NCI-H748 (cell line): ENCODE measurements around the gene SLC25A30.
"Not testable (repeated sequence)": the region's sequence is repeated elsewhere in the genome, so short reads cannot be mapped to it uniquely, and the experiment has no call there.

Experiments
- DNase-seq: peaks from one replicate; lab custom pipeline; 2025; ENCODE audit not compliant: unreplicated experiment; lab: John Stamatoyannopoulos, UW

The SLC25A30 gene

GRCh38 chr13:45392811-45393210 lies 25.4 kb downstream of the SLC25A30 start:
- no peak for DNase-seq

DNA sequence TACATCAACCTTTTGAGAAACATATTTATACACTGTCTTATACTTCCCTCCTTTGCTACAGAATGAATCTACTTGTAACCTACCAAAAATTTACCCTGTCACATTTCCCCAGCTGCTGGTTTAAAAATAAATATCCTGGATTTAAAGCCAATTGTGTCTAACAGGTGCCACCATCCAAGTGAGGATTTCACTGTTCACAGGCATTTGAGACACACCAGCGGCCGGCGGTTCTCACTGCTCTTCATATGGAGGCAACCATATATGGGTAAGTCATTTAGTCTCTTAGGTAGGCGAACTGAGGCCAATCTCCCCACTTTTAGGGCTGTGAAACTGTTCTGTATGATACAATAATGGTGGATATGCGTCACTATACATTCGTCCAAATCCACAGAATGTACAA lies 26.2 kb downstream of the SLC25A30 start:
- DNase-seq, result no peak

DNA sequence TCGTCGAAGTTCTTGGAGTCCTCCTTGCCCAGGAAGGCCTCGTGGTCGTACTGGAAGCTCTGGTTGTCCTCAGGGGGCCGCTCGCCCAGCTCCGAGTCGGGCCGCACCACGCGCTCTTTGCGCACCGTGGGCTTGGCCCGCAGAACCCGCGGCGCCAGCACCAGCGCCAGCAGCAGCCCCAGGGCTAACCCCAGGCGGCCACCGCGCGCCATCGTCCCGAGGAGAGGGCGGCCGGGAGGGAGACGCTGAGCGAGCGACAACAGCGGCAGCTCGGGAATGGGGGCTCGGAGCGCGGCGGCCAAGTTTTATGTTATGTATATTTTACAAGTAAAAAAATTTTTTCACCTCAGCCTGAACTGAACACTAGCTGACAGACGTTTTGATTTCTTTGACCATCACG lies 27.0 kb downstream of the SLC25A30 start:
- DNase-seq, result not testable (repeated sequence)

GRCh38 chr13:45390348-45390747 lies 27.8 kb downstream of the SLC25A30 start:
- DNase-seq, result not testable (repeated sequence)

GRCh38 chr13:45388664-45389063 lies 29.5 kb downstream of the SLC25A30 start:
- DNase-seq, result no peak

GRCh38 chr13:45386892-45387575 lies 31.1 kb downstream of the SLC25A30 start:
- DNase-seq, result not testable (repeated sequence)

DNA sequence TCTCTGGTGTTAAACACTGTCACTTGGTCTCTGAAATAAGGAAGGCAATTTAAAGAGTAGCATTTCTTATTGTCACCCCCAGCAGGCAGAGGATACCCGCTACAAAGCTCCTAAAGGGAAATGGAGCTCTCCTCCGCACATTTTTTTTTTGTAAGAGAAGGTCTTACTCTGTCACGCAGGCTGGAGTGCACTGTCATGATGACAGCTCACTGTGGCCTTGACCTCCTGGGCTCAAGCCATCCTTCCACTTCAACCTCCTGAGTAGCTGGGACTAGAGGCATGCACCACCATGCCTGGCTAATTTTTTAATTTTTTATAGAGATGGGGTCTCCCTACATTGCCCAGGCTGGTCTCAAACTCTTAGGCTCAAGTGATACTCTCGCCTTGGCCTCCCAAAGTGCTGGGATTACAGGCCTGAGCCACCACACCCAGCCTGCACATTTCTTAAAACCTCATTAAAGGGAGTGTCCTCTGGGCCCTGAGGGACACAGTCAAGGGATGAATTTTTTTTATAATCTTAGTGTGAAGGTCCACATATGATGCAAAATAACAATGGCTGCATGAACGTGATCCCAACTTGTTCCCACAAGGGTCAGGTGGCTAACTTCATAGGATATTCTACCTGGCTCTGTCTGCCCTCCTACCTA lies 32.1 kb downstream of the SLC25A30 start:
- no peak for DNase-seq

GRCh38 chr13:45385320-45385719 lies 32.9 kb downstream of the SLC25A30 start:
- DNase-seq, result no peak

DNA sequence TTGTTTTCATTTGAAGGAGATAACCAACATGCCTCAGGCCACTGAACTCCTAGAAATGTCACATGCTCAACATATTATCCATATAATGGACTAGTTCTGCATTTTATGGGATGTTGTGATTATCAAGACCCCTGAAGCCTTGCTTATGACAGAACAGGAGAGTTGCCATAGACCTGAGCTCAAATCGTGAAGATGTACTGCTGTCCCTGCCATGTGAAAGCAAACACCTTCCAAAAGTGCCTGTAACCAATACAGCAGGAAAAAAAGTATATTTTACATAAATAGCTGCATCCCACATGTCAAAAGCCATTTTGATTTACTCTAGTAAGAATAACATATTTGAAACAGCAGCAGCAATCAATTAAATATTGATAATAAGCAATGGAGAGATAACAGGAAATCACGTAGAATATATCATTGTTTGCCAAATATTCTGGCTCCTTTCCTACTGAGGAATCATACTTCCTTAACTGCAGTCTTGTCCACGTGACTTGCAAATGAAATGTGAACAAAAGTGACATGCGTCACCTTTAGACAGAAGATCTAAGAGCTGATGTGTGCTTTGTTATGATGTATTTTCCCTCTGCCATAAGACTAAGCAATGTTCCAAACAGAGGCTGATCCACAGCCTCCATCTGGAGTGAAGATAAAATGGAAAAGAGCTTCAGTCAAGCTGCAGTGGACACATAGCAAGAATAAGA lies 33.5 kb downstream of the SLC25A30 start:
- no peak for DNase-seq

DNA sequence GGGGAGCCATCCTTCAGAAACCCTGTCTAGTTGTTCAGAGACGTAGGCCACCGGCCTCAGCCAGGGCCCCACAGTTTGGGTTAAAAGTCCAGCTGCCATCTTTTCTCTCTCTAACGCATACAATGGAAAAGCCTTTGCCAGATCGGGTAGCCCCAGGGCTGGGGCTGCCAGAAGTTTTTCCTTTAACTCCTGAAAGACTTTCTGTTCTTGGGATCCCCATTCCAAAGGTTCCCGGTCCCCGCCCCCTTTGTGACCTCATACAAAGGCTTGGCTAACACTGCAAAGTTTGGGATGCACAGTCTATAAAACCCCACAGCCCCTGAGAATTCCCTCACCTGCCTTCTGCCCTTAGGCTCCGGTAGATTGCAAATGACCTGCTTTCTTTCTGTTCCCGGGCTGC lies 35.4 kb downstream of the SLC25A30 start:
- not testable (repeated sequence) for DNase-seq

DNA sequence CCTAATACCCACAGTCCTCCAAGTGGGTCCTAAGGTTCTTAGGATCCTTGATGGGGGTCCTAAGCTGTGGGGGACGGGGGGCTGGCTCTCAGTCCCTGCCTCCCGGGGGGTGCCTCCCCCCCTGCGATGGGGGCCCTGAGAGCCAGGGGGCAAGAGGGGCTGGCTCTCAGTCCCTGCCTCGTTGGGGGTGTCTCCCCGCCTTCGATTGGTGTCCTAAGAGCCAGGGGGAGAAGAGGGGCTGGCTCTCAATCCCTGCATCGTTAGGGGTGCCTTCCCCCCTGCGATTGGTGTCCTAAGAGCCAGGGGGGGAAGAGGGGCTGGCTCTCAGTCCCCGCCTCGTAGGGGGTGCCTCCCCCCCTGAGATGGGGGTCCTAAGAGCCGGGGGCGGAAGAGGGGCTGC lies 37.0 kb downstream of the SLC25A30 start:
- DNase-seq, result no peak

GRCh38 chr13:45380708-45381107 lies 37.5 kb downstream of the SLC25A30 start:
- not testable (repeated sequence) for DNase-seq

DNA sequence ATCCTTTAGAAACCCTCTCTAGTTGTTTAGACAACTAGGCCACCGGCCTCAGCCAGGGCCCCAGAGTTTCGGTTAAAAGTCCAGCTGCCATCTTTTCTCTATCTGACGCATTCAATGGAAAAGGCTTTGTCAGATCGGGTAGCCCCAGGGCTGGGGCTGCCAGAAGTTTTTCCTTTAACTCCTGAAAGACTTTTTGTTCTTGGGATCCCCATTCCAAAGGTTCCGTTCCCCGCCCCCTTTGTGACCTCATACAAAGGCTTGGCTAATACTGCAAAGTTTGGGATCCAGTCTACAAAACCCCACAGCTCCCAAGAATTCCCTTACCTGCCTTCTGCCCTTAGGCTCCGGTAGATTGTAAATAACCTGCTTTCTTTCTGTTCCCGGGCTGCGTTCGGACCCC lies 38.7 kb downstream of the SLC25A30 start:
- DNase-seq, result not testable (repeated sequence)

- not testable (repeated sequence) for DNase-seq
Measured at GRCh38 chr13:45378786-45379185, 39.4 kb downstream of the SLC25A30 start.

GRCh38 chr13:45377314-45377713 lies 40.9 kb downstream of the SLC25A30 start:
- DNase-seq, result not testable (repeated sequence)

DNA sequence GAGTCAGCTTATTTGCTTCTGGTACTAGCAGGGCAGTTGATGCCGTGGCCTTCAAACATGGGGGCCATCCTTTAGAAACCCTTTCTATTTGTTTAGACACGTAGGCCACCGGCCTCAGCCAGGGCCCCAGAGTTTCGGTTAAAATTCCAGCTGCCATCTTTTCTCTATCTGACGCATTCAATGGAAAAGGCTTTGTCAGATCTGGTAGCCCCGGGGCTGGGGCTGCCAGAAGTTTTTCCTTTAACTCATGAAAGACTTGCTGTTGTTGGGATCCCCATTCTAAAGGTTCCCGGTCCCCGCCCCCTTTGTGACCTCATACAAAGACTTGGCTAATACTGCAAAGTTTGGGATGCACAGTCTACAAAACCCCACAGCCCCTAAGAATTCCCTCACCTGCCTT lies 41.5 kb downstream of the SLC25A30 start:
- not testable (repeated sequence) for DNase-seq

- no peak for DNase-seq
Measured at GRCh38 chr13:45374917-45375316, 43.3 kb downstream of the SLC25A30 start.

DNA sequence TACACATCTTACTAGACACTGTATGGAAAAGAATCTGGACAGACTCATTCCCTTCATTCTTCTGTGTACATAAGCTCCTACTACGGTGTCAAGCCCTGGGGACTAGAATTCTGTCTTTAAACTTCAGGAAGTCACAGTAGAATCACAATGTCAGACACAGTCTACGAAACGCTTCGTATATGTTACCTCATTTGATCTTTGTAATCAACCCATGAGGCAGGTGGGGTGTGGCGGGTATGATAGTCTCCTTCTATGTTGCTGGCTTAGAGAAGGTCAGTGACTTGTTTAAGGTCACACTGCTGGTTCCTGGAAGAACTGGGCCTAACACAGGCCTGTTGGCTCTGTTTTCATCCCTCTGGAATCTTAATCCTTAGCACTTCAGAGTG lies 45.0 kb downstream of the SLC25A30 start:
- DNase-seq, result no peak

DNA sequence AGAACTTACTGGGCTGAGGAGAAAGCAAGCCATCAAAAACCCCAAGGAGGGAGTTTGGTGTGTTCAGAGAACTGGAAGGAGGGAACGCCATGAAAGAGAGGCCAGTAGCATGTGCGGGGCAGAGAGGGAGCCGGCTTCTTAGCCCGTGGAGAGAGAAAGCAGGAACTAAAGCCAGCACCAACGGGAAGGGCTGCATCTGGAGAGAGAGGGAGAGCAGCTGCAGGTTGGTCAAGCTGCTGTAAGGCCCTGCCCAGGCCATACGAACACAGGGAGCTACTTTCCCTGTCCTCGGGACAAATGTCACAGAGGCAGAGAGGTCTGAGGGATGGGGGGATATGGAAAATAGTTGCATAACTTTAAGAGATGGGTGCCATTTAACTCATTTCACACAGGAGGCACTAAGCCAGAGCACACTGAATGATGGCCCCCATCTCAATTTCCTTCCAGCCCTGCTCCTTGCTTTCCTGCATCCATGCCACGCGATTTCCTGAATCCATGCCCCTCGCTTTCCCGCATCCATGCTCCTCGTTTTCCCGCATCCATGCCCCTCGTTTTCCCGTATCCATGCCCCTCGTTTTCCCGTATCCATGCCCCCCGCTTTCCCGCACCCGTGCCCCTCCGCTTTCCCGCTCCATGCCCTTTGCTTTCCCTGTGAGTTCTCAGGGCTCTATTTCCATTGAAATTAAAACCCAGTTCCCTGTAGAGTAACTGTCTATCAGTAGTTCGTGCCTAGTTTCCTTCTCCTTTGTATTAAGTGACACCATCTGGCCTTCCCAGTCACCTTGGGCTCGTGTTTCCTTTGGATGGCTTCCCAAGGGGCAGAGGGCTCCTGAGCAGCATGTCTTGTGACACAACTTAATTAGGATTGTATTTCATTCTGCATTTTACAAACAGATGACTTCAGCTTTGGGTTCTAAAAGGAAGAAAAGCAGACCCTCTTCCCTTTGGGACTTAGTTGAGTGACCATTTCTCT lies 45.7 kb downstream of the SLC25A30 start:
- DNase-seq, result no peak

GRCh38 chr13:45370922-45371406 lies 47.2 kb downstream of the SLC25A30 start:
- peak; percentile 66 for DNase-seq

GRCh38 chr13:45369116-45369515 lies 49.1 kb downstream of the SLC25A30 start:
- no peak for DNase-seq
